OCI-LY7 (cell line): Measurements from ENCODE around the gene CDH23.

Experiments
- EZH2phosphoT487 ChIP-seq: fragments of 200-600 bp; sonication (generic); IDR thresholded peaks from 2 replicates; pipeline ENCODE4 v1.6.1; 2018; ENCODE audit warnings: low read depth, borderline replicate concordance, mild to moderate bottlenecking, mixed run types, antibody characterized with exemption, low read length, moderate library complexity, mixed read lengths
- TF ChIP-seq, protein P1 (sequence below): fragments of 200-600 bp; sonication (generic); conservative IDR thresholded peaks from 2 replicates; pipeline ENCODE4 v1.5.1; 2014; ENCODE audit warnings: mild to moderate bottlenecking, antibody characterized with exemption, low read length, moderate library complexity, mixed read lengths

GRCh38 chr10:71671994-71672946, 275.6 kb downstream of the CDH23 start:
- TF ChIP-seq, protein P1, sequence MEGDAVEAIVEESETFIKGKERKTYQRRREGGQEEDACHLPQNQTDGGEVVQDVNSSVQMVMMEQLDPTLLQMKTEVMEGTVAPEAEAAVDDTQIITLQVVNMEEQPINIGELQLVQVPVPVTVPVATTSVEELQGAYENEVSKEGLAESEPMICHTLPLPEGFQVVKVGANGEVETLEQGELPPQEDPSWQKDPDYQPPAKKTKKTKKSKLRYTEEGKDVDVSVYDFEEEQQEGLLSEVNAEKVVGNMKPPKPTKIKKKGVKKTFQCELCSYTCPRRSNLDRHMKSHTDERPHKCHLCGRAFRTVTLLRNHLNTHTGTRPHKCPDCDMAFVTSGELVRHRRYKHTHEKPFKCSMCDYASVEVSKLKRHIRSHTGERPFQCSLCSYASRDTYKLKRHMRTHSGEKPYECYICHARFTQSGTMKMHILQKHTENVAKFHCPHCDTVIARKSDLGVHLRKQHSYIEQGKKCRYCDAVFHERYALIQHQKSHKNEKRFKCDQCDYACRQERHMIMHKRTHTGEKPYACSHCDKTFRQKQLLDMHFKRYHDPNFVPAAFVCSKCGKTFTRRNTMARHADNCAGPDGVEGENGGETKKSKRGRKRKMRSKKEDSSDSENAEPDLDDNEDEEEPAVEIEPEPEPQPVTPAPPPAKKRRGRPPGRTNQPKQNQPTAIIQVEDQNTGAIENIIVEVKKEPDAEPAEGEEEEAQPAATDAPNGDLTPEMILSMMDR: no peak
- no peak for TF ChIP-seq EZH2phosphoT487
